HG03460 (cell line): ENCODE measurements around the gene PFKFB3.
"Not testable (repeated sequence)": the region's sequence is repeated elsewhere in the genome, so short reads cannot be mapped to it uniquely, and the experiment has no call there.

Experiments
- ATAC-seq: cut with Tn5 transposase; IDR thresholded peaks from one replicate; pipeline ENCODE4 v1.9.1; 2021; ENCODE audit not compliant: unreplicated experiment

PFKFB3 gene

GRCh38 chr10:6201516-6201975 is 1.2 kb upstream of the PFKFB3 start:
- ATAC-seq: peak; percentile 48

GRCh38 chr10:6202098-6202683 is 541 bp upstream of the PFKFB3 start:
- no peak for ATAC-seq

- peak; percentile 39 for ATAC-seq
These were observed 765 bp downstream of the PFKFB3 start for GRCh38 chr10:6203331-6204062.

GRCh38 chr10:6204063-6204340 is 1.3 kb downstream of the PFKFB3 start:
- ATAC-seq: no peak

- ATAC-seq: no peak
These were observed 1.8 kb downstream of the PFKFB3 start for GRCh38 chr10:6204341-6205191.

- ATAC-seq: not testable (repeated sequence)
These were observed 3.8 kb downstream of the PFKFB3 start for GRCh38 chr10:6206486-6206885.

- no peak for ATAC-seq
These were observed 4.9 kb downstream of the PFKFB3 start for GRCh38 chr10:6207658-6208057.

GRCh38 chr10:6208799-6209235 is 6.1 kb downstream of the PFKFB3 start:
- ATAC-seq: no peak

- ATAC-seq: no peak
These were observed 8.6 kb downstream of the PFKFB3 start for GRCh38 chr10:6211341-6211670.

- ATAC-seq: no peak
These were observed 9.2 kb downstream of the PFKFB3 start for GRCh38 chr10:6211671-6212635.

GRCh38 chr10:6212806-6213205 is 10.1 kb downstream of the PFKFB3 start:
- no peak for ATAC-seq

GRCh38 chr10:6213257-6213905 is 10.6 kb downstream of the PFKFB3 start:
- ATAC-seq: no peak

- no peak for ATAC-seq
These were observed 11.2 kb downstream of the PFKFB3 start for GRCh38 chr10:6213908-6214307.

GRCh38 chr10:6214612-6215011 is 11.9 kb downstream of the PFKFB3 start:
- no peak for ATAC-seq

GRCh38 chr10:6215241-6215640 is 12.5 kb downstream of the PFKFB3 start:
- ATAC-seq: no peak

GRCh38 chr10:6215683-6216484 is 13.2 kb downstream of the PFKFB3 start:
- no peak for ATAC-seq

- no peak for ATAC-seq
These were observed 14.2 kb downstream of the PFKFB3 start for GRCh38 chr10:6216916-6217315.

- no peak for ATAC-seq
These were observed 14.9 kb downstream of the PFKFB3 start for GRCh38 chr10:6217611-6218010.

GRCh38 chr10:6218692-6219493 is 16.2 kb downstream of the PFKFB3 start:
- ATAC-seq: no peak
